NT2/D1 (cell line): ENCODE measurements around the gene LAMP1.

ENCODE experiments used
- SUZ12 ChIP-seq: IDR thresholded peaks from 2 replicates; pipeline ENCODE4 v1.6.1; 2011; ENCODE audit not compliant: insufficient read length, insufficient read depth; ENCODE audit errors: extremely low read depth
- YY1 ChIP-seq: IDR thresholded peaks from 2 replicates; pipeline ENCODE4 v1.6.1; 2011; ENCODE audit not compliant: insufficient read length, insufficient read depth

DNA sequence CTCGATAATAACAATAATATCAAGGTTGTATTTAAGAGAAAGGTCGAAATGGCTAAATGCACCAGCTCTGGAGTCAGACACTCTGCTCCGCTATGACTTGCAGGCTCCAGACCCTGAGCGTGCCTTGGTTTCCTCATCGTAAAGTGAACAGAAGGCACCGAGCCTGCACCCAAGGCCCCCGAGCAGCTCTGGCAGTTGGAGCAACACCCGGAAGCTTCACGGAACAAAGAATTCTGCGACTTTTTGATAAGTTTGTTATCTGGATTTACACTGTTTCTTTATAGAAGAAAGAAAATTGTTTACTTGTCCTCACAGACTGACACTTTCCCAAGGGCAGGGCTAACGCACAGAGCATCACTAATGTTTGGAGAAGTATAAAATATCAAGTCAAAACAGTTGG, 62.5 kb downstream of the LAMP1 start:
- no peak for TF ChIP-seq YY1
- no peak for TF ChIP-seq SUZ12
